ENCODE results near the gene DOP1A. TPM values are rescaled to one million over a fixed set of nuclear protein-coding genes. Genes with fewer than 3 reads are reported as not detected.

Gene DOP1A
- total and polyA plus RNA-seq, 2 donors from 2014 or later = 5.1 to 31.6 TPM

DNA sequence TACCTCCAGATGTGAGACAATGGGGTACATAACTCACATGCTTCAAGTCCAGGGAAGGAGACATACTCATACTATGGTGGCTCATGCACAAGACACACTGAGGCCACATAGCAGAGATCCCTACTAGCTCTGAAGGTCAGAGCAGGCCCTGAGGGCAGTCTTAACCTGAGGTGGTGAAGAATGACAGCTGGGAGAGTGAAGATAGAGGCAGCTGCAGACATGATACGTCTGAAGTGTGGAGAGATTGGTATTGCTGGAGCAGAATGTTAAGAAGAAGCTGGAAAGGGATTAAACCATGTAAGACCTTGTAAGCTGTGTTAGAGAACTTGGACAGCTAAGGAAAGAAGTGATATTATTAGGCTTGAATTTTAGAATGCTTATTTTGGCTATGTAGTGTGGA lies 92.7 kb downstream of the DOP1A start:
- peaks cover 4 to 38% (median 13%) of the 10 kb centered on the region in 3 donors for H3K36me3 ChIP-seq (ENCODE audit: control insufficient read depth in 2 of 3, insufficient read depth in 3 of 3, low read length in 3 of 3)

GRCh38 chr6:83167726-83168278 lies 100.3 kb downstream of the DOP1A start:
- Histone ChIP-seq H3K9me3 (ENCODE audit: control insufficient read depth in 2 of 3, insufficient read depth in 1 of 3, low read length in 3 of 3) (no peaks in the 10 kb centered on the region), H3K27me3 (ENCODE audit: control insufficient read depth, insufficient read depth, low read length) (no peaks in the 10 kb centered on the region), H3K9ac (ENCODE audit: low read length in 3 of 3) (no peak overlapping the region), H3K27ac (ENCODE audit: low read depth in 2 of 2, low read length in 2 of 2) (no peak overlapping the region), H3K4me3 (ENCODE audit: low read length in 3 of 3) (no peak overlapping the region), H3K36me3 (ENCODE audit: control insufficient read depth in 2 of 3, insufficient read depth in 3 of 3, low read length in 3 of 3) (peaks cover 8 to 50% (median 31%) of the 10 kb centered on the region in 3 donors), H3K4me1 (ENCODE audit: control insufficient read depth in 2 of 3, insufficient read depth in 2 of 3, low read depth in 1 of 3, low read length in 3 of 3) (no peaks in the 10 kb centered on the region)
- no peak for DNase-seq
- TF ChIP-seq CTCF (IDR thresholded peaks at IDR 0.05; ENCODE audit: borderline replicate concordance, extremely low read depth, insufficient read depth) = no peak
- FAIRE-seq = no peak
- intact Hi-C loops (cut with DNase I) = no loop called here

More for the DNA sequence above, 92.7 kb downstream of the DOP1A start:
- intact Hi-C loops (cut with DNase I) = no loop called here
- FAIRE-seq (no peak), DNase-seq (no peak)
- Histone ChIP-seq H3K9ac (ENCODE audit: low read length in 3 of 3) (no peak overlapping the region), H3K4me3 (ENCODE audit: low read length in 3 of 3) (no peak overlapping the region), H3K27me3 (ENCODE audit: control insufficient read depth, insufficient read depth, low read length) (no peaks in the 10 kb centered on the region), H3K9me3 (ENCODE audit: control insufficient read depth in 2 of 3, insufficient read depth in 1 of 3, low read length in 3 of 3) (no peaks in the 10 kb centered on the region), H3K27ac (ENCODE audit: low read depth in 2 of 2, low read length in 2 of 2) (no peak overlapping the region), H3K4me1 (ENCODE audit: control insufficient read depth in 2 of 3, insufficient read depth in 2 of 3, low read depth in 1 of 3, low read length in 3 of 3) (no peaks in the 10 kb centered on the region)
- no peak for TF ChIP-seq CTCF (IDR thresholded peaks at IDR 0.05; ENCODE audit: borderline replicate concordance, extremely low read depth, insufficient read depth)

DNA sequence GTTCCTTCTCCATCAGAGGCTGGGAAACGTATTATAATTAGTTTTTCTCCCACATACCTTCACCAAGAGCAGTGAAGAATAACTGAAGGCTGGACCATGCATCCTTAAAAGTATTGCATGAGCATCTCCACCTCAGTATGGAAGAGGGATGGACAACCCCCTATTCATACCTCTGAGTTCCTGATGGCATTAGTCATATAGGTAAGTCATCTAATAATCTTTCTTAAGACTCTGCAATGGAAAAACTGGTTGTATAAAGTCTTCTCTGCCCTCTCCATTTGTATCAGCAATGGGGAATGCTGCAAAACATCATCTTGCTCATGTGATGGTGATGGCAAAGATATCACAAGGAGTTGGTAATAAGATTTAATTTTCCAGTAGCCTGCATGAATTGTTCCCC lies 101.1 kb downstream of the DOP1A start:
- no peak for DNase-seq
- no peak for TF ChIP-seq CTCF (IDR thresholded peaks at IDR 0.05; ENCODE audit: borderline replicate concordance, extremely low read depth, insufficient read depth)
- Histone ChIP-seq H3K27ac (ENCODE audit: low read depth in 2 of 2, low read length in 2 of 2) (no peak overlapping the region), H3K9me3 (ENCODE audit: control insufficient read depth in 2 of 3, insufficient read depth in 1 of 3, low read length in 3 of 3) (no peaks in the 10 kb centered on the region), H3K9ac (ENCODE audit: low read length in 3 of 3) (no peak overlapping the region), H3K27me3 (ENCODE audit: control insufficient read depth, insufficient read depth, low read length) (no peaks in the 10 kb centered on the region), H3K36me3 (ENCODE audit: control insufficient read depth in 2 of 3, insufficient read depth in 3 of 3, low read length in 3 of 3) (peaks cover 14 to 57% (median 34%) of the 10 kb centered on the region in 3 donors), H3K4me1 (ENCODE audit: control insufficient read depth in 2 of 3, insufficient read depth in 2 of 3, low read depth in 1 of 3, low read length in 3 of 3) (no peaks in the 10 kb centered on the region), H3K4me3 (ENCODE audit: low read length in 3 of 3) (no peak overlapping the region)
- FAIRE-seq = no peak
- intact Hi-C loops (cut with DNase I) = no loop called here

GRCh38 chr6:83169106-83169505 lies 101.6 kb downstream of the DOP1A start:
- DNase-seq (no peak), FAIRE-seq (no peak)
- H3K27ac ChIP-seq (ENCODE audit: low read depth in 2 of 2, low read length in 2 of 2) = no peak overlapping the region
- H3K9me3 ChIP-seq (ENCODE audit: control insufficient read depth in 2 of 3, insufficient read depth in 1 of 3, low read length in 3 of 3) = no peaks in the 10 kb centered on the region
- H3K9ac ChIP-seq (ENCODE audit: low read length in 3 of 3) = no peak overlapping the region
- no peaks in the 10 kb centered on the region for H3K27me3 ChIP-seq (ENCODE audit: control insufficient read depth, insufficient read depth, low read length)
- H3K4me1 ChIP-seq (ENCODE audit: control insufficient read depth in 2 of 3, insufficient read depth in 2 of 3, low read depth in 1 of 3, low read length in 3 of 3) = no peaks in the 10 kb centered on the region
- H3K4me3 ChIP-seq (ENCODE audit: low read length in 3 of 3) = no peak overlapping the region
- H3K36me3 ChIP-seq (ENCODE audit: control insufficient read depth in 2 of 3, insufficient read depth in 3 of 3, low read length in 3 of 3) = peaks cover 15 to 58% (median 35%) of the 10 kb centered on the region in 3 donors
- intact Hi-C loops (cut with DNase I) = no loop called here
- TF ChIP-seq CTCF (IDR thresholded peaks at IDR 0.05; ENCODE audit: borderline replicate concordance, extremely low read depth, insufficient read depth) = no peak
